Fibroblast of skin of left biceps (primary cell): ENCODE data around the gene PMF1.
A peak's percentile ranks its signal among the peaks of the same experiment; 100 is the strongest.
"Not testable (repeated sequence)": the region's sequence is repeated elsewhere in the genome, so short reads cannot be mapped to it uniquely, and the experiment has no call there.

Experiments used
- DNase-seq, 2 experiments: peaks; one replicate each; pipeline ENCODE4 v3.0.0-alpha.2; 2013; ENCODE audit warnings: low read depth in 2 of 2

The PMF1 gene, protein sequence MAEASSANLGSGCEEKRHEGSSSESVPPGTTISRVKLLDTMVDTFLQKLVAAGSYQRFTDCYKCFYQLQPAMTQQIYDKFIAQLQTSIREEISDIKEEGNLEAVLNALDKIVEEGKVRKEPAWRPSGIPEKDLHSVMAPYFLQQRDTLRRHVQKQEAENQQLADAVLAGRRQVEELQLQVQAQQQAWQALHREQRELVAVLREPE

DNA sequence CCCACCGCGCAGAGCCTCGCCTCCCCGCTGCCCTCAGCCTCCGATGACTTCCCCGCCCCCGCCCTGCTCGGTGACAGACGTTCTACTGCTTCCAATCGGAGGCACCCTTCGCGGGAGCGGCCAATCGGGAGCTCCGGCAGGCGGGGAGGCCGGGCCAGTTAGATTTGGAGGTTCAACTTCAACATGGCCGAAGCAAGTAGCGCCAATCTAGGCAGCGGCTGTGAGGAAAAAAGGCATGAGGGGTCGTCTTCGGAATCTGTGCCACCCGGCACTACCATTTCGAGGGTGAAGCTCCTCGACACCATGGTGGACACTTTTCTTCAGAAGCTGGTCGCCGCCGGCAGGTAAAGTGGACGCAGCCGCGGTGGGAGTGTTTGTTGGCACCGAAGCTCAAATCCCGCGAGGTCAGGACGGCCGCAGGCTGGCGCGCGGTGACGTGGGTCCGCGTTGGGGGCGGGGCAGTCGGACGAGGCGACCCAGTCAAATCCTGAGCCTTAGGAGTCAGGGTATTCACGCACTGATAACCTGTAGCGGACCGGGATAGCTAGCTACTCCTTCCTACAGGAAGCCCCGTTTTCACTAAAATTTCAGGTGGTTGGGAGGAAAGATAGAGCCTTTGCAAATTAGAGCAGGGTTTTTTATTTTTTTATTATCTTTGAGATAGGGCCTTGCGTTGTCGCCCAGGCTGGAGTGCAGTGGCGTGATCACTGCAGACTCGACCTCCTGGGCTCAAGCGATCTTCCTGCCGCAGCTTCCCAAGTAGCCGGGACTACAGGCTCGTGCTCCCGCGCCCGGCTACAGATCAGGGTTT, at the start of gene PMF1:
Gene PMF1, plus strand, starts transcription at position 175 of the 811 bp plus-strand sequence. Its CDS starts 9 bp downstream, at position 184.
- peak; percentile 82 to 87 for DNase-seq

DNA sequence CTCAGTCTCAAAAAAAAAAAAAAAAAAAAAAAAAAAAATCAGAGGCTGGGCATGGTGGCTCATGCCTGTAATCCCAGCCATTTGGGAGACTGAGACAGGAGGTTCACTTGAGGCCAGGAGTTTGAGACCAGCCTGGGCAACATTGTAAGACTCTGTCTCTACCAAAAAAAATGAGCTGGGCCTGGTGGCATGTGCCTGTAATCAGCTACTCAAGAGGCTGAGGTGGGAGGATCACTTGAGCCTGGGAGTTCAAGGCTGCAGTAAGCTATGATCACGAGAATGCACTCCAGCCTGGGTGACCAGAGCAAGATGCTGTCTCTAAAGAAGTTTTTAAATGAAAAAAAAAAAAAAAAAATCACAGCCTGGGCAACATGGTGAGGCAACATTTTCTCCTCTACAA, 49.1 kb upstream of the PMF1 start:
- DNase-seq = no peak

DNA sequence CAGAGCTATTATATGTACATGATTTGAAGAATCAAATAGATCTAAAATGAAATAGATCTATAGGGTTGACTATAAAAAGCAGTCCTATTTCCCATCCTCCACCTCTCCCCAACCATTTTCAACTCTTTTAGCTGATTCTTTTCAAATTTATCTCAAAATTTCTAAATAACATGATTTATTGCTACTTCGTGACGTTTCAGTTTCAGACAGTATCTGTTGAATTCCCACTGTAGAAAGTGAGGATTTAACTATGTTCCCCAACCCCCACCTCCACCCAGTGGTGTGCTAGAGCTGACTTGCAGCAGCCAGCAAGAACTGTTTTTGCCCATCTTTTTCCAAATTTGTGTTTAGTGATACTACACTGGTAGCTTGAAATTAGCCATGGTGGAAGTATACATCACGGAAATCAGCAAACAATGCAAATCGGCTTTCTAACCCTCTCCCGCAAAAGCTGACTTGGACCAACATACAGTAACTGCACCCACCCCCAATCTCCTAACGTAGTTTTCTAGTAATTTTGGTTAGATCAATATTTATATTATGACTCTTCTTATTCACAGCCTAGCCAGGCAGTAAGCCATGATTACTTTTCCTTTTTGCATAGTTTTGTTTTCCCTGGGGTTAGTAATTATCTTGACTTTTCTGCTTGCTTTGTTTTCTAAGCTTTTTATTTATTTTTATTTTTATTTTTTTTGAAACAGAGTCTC, 48.5 kb upstream of the PMF1 start:
- DNase-seq = no peak

DNA sequence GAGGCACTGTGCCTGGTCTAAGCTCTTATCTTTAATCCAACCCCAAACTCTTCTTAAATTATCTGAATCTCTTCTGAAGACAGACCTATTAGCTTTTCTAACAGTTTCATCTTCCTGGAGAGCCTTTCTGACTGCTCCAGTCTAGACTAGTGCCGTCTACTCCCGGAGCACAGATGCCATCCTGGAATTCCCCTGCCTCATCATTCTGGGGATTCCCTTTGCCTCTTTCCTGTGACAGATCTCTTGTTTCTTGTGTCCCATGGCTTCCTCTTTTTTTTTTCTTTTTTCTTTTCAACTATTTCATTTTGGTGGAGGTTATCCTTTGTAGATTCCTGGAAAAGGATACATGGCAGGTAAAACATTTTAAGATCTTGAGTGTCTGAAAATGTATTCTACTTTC, 47.7 kb upstream of the PMF1 start:
- no peak for DNase-seq

- DNase-seq = peak in 1 of 2 experiments; percentile 22
Measured at GRCh38 chr1:156167536-156167935, 45.3 kb upstream of the PMF1 start.

DNA sequence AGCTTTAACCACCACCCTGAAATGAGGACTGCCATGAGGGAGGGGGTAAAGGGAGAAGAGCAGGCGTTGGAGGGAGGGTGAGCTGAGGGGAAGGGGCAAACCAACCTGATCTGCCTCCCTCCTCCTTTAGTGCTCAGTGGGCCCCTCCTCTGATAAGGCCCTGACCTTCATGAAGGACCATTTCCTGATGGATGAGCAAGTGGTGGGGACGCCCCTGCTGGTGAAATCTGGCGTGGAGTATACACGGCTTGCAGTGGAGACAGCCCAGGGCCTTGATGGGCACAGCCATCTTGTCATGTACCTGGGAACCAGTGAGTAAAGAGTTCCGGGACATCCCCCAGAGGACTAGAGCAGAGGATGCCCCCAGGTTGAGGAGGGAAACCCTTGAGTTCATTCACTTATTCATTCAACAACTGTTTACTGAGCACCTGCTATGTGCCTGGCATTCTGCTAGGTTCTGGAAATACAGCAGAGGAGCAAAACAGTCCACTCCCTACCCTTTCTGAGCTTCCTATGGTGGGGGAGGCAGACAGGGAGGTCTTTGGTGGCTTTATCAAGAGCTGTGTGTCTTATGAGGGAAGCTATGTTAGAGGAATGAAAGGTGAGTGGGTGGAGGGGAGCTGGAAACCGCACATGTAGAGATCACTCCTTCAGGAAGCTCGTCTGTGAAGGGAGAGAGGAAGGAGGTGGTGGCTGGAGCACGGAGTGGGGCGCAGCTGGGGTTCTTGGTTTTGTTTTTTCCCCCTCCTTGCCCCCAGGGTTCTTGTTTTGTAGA, 39.9 kb upstream of the PMF1 start:
- DNase-seq = no peak

GRCh38 chr1:156176610-156177210, 36.1 kb upstream of the PMF1 start:
- no peak for DNase-seq

- no peak for DNase-seq
Measured at GRCh38 chr1:156177919-156178654, 34.7 kb upstream of the PMF1 start.

DNA sequence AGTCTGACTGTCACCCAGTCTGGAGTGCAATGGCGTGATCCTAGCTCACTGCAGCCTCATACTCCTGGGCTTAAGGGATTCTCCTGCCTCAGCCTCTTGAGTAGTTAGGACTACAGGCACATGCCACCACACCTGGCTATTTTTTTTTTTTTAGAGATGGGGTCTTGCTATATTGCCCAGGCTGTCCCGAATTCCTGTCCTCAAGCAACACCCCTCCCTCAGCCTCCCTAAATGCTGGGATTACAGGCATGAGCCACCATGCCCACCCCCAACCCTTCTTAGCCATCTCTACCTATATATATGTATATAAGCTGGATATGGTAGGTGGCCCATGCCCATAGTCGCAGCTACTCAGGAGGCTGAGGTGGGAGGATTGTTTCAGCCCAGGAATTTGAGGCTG, 32.3 kb upstream of the PMF1 start:
- no peak for DNase-seq

- DNase-seq = not testable (repeated sequence)
Measured at GRCh38 chr1:156181391-156181924, 31.3 kb upstream of the PMF1 start.

DNA sequence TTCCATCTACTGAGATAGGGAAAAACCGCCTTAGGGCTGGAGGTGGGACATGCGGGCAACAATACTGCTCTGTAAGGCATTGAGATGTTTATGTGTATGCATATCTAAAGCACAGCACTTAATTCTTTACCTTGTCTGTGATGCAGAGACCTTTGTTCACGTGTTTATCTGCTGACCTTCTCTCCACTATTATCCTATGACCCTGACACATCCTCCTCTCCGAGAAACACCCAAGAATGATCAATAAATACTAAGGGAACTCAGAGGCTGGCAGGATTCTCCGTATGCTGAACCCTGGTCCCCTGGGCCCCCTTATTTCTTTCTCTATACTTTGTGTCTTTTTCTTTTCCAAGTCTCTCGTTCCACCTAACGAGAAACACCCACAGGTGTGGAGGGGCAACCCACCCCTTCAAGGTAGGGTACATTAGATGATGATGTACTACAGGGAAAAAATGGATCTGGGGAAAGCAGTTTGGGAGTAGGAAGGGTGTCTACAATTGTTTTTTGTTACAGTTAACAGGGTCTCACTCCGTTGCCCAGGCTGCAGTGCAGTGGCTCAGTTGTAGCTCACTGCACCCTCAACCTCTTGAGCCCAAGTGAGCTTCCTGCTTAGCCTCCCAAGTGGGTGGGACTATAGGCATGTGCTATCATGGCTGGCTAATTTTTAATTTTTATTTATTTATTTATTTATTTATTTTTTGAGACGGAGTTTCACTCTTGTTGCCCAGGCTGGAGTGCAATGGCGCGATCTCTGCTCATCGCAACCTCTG, 30.6 kb upstream of the PMF1 start:
- not testable (repeated sequence) for DNase-seq

DNA sequence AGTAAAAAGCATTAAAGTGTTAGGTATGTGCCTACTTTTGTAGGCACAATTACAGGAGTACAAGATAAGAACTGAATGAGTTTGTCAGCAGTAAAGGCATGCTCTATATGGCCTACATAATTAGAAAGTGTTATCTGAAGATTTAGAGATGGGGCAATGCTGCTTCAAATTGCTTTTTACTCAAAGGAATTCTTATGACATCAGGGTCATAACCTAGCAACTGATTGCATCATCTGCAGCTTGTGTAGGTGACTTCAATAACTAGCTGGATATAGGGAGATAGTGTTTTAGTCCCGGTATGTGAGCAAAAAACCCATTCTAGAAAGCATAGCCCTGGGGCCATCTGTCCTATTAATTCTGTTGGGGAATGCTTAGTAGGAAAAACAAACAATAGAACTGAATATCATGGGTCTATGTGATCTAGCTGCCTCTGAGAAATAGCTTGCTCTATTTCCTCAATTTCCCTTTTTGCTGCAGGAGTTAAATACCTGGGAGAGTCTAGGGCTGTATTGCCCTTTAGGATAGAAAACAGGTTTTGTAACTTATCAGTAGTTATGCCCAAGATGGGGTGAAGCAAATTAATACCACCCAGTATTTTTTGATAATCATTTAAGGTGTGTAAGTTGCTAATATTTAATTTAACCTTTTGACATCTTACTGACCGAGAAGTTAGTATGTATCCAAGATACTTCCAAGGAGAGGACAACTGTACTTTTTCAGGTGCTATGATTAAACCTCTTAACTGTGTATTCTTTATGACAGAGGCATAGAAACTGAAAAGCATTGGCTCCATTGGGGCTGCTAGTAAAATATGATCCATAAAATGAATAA, 26.2 kb upstream of the PMF1 start:
- DNase-seq = not testable (repeated sequence)

DNA sequence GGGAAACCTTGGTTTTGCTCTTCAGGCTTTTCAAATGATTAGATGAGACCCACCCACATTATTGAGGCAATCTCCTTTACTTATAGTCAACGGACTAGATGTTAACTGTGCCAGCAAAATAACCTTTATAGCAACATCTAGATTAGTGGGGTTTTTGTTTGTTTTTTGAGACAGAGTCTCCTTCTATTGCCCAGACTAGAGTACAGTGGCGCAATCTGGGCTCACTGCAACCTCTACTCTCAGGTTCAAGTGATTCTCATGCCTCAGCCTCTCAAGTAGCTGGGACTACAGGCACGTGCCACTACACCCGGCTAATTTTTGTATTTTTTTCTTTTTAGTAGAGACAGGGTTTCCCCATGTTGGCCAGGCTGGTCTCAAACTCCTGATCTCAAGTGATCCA, 22.5 kb upstream of the PMF1 start:
- DNase-seq = not testable (repeated sequence)

GRCh38 chr1:156191292-156191964, 21.4 kb upstream of the PMF1 start:
- DNase-seq = no peak

GRCh38 chr1:156193208-156193487, 19.7 kb upstream of the PMF1 start:
- DNase-seq = no peak

DNA sequence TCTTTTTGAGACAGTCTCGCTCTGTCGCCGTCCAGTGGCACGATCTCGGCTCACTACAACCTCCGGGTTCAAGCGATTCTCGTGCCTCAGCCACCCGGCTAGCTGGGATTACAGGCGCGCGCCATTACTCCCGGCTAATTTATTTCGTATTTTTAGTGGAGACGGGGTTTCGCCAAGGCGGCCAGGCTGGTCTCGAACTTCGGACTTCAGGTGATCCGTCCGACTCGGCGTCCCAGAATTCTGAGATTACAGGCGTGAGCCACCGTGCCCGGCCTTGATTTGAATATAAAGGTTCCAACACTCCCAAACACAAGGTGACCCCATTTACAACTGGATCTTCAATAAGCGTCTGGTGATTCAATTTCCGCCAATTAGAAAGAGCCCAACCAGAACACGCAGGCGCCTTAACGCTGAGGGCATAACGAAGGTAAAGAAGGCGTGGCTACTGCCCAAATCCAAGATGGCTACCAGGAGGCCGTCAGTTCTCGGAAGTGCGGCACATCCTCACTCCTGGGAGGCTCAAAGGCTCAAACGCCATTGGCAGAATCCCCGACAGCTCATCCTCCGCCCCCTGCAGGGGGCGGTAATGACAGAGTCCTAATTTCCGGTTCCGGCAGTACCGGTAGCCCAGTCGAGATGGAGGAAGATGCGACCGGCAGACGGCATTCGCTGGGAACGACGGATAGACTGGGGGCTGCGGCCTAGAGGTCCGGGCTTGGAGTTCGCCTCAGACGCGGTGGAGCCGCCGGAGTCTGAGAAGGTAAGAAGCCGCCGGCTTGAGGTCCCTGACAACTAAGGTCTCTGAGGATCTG, 19.1 kb upstream of the PMF1 start, which contains the start of gene SLC25A44:
Gene SLC25A44, plus strand, starts transcription at position 617 of the 812 bp plus-strand sequence. CDS start 5,744 bp downstream, outside the sequence.
- DNase-seq = peak; percentile 98

DNA sequence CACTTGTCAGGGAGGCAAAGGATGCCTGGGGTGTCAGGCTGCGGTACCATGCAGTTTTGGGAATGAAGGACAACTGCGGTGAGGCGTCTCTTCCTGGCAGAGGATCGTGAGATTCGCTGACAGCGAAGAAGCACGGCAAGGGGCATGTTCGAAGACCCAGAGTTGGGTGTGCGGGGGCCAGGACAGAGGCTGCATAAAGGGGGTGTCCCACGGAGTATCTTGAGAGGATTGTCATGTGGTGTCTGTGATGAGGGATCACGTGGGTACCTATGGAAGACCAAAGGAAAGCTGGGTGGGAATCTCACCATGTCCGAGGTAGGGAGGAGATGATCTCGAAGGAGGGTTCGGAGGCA, 18.5 kb upstream of the PMF1 start:
- DNase-seq = no peak

DNA sequence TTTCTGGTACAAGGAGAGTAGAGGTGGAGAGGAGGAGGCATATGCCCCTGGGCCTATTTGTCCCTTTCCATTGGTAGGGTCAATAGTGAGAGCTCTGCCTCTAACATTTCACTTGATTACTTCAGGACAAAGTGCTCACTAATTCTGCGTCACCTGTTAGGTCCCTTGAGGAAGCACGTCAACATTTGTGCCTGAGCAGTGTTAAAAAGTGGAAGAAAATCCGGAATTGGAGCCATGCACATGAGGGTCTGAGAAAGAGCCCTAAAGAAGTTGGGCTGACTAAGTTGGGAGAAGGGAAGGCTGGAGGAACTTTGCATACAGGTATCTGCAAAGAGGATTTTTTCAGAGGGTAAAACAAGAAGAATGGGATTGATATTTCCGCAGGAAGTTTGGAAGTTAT, 17.0 kb upstream of the PMF1 start:
- no peak for DNase-seq
